ENCODE measurements around the gene SIRT7.

- TF ChIP-seq CTCF (IDR thresholded peaks at IDR 0.05) = no peak
- no peak for TF ChIP-seq POLR2A (IDR thresholded peaks at IDR 0.05)
These were observed 32.5 kb upstream of the SIRT7 start for GRCh38 chr17:81950501-81950900.

Measured in adrenal gland (tissue), 5 donors.